ENCODE data around the gene PRKD1. TPM values are rescaled to one million over a fixed set of nuclear protein-coding genes. Genes with fewer than 3 reads are reported as not detected.

PRKD1 gene
- total and polyA plus RNA-seq, 10 of the 15 experiments (the other 5 are each of a cell fraction or from before 2014, with no cell fraction given), result 0.02 to 0.56 TPM; not detected in 8

GRCh38 chr14:29908652-29909577 lies 18.7 kb downstream of the PRKD1 start (continued):
- TF ChIP-seq NFYB (IDR thresholded peaks at IDR 0.05; ENCODE audit: insufficient read depth, low read depth, low read length) (no peak), SMAD1 (IDR thresholded peaks at IDR 0.05; ENCODE audit: low read depth, partially characterized antibody) (no peak)

- FAIRE-seq (no peak), DNase-seq (ENCODE audit: low read depth, low spot score) (no peak), ATAC-seq (no peak)
- H3K4me3 ChIP-seq, result no peak overlapping the region
- RAD21 ChIA-PET (ENCODE audit: unreplicated experiment), result no interaction called here
- H3K79me2 ChIP-seq (ENCODE audit: control insufficient read depth, insufficient read depth, low read length), result no peaks in the 10 kb centered on the region
- 44% methylated on average over 3 of the region's 3 CpGs for WGBS (ENCODE audit: insufficient coverage, insufficient replicate concordance, low lambda C conversion rate, missing lambda C conversion rate)
- intact Hi-C loops (cut with micrococcal nuclease; ENCODE audit: unreplicated experiment), result no loop called here
- no peak for TF ChIP-seq ZNF687 (IDR thresholded peaks at IDR 0.05)
- H4K20me1 ChIP-seq (ENCODE audit: control insufficient read depth, insufficient read depth), result no peaks in the 10 kb centered on the region
- BruUV-seq (replicated peaks), result no TSS peak
- no peaks in the 10 kb centered on the region; the same call in 2 of the 3 replicates for H3K9me3 ChIP-seq (replicated peaks; ENCODE audit: control insufficient read depth, insufficient read depth, low read length)
- no peak overlapping the region for H2AFZ ChIP-seq (ENCODE audit: control insufficient read depth, low read depth, low read length)
- no peak overlapping the region for H3K27ac ChIP-seq (ENCODE audit: control insufficient read depth, insufficient read depth)
- H3K4me1 ChIP-seq (ENCODE audit: control insufficient read depth, insufficient read depth, low read length), result no peaks in the 10 kb centered on the region
- CTCF ChIA-PET, result no interaction called here
- H3K9ac ChIP-seq (ENCODE audit: control insufficient read depth, insufficient read depth, low read length), result no peak overlapping the region
- in situ Hi-C loops (cut with MboI), result no loop called here
- SMC1A ChIA-PET (ENCODE audit: uncharacterized antibody, unreplicated experiment), result no interaction called here
- no peak overlapping the region for H3K4me2 ChIP-seq (ENCODE audit: control insufficient read depth, insufficient read depth)
- POLR2A ChIA-PET, result no interaction called here
- H3K27me3 ChIP-seq (replicated peaks in 1 of 2; ENCODE audit: control insufficient read depth in 2 of 2, insufficient read depth in 2 of 2, low read length in 1 of 2), result no peaks in the 10 kb centered on the region
- no peaks in the 10 kb centered on the region for H3K36me3 ChIP-seq (ENCODE audit: control insufficient read depth in 2 of 2, insufficient read depth in 2 of 2, low read length in 1 of 2)
Observed at GRCh38 chr14:29906256-29906870, 21.3 kb downstream of the PRKD1 start.
